EH (cell line): ENCODE data around the gene AOAH.

Experiments used
- DNase-seq: peaks from one replicate; pipeline ENCODE4 v3.0.0-alpha.2; 2015; ENCODE audit warnings: low read depth

AOAH gene

GRCh38 chr7:36547416-36547815 lies 176.9 kb downstream of the AOAH start:
- no peak for DNase-seq

DNA sequence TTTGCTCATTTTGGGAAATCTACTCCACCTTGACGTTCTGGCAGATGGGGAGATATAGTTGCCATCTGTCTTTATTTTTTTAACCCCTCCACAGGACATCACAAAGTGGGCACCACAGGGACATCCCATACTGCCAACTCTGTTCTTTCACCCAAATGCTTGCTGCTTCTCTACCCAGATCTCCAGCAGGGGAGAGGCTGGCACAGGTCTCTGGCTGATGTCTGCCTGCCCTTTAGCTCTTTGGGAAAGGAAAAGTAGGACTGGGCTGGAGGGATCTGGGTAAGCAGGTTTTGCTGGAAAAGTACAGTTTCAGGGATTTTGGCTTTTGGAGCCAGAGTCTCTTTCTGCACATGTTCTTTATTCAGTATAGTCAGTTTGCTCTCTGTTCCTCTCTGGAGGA lies 178.0 kb downstream of the AOAH start:
- DNase-seq: no peak

DNA sequence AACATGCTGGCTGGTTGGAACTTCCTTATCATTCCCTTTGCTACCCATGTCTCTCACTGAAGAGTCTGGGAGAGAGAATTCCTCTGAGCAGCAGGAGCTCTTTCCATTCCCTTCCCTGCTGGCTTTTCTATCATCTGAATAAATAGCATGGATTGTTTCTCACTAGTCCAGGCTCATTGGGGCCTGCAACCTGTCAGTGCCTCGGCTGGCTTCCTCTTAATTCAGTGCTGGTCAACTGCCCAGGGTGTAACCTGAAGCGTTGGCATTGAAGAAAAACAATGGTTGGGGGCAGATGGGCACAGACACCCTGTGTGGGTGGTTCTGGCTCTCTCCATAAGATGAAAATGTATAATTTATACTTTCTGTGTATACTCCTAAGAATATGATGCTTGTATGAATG lies 179.0 kb downstream of the AOAH start:
- DNase-seq: no peak

- no peak for DNase-seq
Measured at GRCh38 chr7:36538126-36538525, 186.2 kb downstream of the AOAH start.

DNA sequence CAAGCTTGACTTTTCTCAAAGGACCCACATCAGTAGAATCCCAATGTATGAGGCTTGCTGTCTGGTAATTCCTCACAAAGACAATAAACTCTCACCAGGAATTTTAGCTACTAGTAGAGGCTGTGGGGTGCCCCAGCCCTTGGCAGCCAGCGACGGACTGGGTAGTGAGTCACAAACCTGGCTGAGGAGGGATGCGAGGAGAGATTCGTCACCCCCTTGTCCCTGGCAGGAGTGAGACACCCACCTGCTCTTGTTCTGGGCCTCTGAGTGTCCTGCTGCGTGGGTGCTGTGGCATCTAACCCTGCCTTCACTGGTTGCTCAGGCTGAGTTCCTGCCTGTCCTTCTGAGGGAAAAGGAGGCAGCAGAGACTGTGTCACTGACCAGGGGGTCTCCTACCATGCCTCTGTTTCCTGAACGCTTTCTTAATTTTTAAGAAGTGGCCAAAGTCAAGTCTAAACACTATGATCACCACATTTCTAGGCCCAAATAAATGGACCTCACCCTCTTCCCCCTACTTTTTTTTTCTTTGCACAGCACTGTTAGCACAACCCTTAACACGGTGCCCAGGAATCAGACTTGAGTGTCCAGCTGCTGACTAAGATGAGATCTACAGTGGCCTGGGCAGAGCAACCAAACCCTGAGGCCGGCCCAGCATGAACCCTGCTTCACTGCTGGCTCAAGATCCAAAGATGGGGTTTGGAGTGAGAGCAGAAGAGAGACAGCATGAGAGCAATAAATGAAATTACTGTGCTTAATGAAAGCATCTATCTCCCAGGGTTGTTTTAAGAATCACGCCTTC lies 188.2 kb downstream of the AOAH start:
- no peak for DNase-seq

GRCh38 chr7:36533717-36534116 lies 190.6 kb downstream of the AOAH start:
- no peak for DNase-seq

DNA sequence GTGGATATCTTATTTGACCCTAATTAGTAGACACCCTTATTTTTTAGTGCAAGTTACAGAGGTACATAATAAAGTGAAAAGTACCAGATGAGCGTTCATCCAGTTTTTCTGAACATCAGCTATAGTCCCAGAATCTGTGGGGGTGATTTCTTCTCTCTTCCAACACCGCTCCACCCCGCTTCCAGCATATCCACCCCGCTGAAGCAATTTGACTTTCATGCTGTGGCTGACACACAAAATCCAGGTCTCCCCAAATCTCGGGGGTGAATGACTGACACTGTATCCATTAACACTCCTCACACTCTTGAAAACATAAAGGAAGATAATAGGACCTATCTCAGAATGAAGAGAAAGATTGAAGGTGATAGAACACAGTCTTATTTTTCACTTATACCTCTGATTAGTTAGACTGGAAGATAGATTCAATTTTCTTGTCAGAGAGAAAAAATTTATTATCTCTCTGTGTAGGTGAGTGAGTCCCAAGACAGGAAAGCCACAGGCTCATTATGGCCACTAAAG lies 191.3 kb downstream of the AOAH start:
- DNase-seq: no peak

- no peak for DNase-seq
Measured at GRCh38 chr7:36531951-36532350, 192.3 kb downstream of the AOAH start.

DNA sequence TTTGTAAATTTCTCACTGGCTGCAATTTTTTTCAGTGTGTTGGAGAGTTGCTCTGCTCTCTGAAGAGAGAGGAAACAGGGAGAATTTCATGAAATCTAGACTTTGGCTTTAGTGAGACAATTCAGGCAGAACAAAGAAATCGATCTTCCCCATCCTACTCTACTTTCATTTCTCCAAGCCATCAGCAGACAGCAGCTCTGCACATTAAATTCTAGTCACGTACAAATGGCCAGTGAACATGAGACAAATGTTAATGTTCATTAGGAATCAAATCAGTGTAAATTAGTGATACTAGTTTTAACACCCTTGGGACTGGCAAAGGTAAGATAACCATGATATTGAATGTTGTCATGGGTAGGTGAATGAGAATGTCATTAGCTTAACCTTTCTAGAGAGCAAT lies 193.8 kb downstream of the AOAH start:
- DNase-seq: no peak

DNA sequence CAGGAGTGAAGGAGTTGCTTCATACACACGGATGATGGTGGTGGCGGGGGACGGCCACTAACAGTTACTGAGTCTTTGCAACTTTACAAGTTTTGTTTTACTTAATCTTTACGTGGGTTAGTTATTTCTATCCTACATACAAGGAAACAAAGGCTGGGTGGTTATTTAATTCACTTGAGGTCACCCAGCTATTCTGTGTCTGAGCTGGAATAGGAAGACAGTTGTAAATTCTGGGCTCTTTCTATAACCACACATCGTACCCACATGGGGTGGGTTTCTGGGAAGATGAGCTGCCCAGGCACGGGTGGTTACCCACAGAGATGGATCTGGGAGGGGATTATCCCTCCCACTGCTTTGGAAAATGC lies 196.8 kb downstream of the AOAH start:
- no peak for DNase-seq

GRCh38 chr7:36526863-36527548 lies 197.3 kb downstream of the AOAH start:
- peak; percentile 71 for DNase-seq

- DNase-seq: no peak
Measured at GRCh38 chr7:36523371-36524101, 200.8 kb downstream of the AOAH start.

DNA sequence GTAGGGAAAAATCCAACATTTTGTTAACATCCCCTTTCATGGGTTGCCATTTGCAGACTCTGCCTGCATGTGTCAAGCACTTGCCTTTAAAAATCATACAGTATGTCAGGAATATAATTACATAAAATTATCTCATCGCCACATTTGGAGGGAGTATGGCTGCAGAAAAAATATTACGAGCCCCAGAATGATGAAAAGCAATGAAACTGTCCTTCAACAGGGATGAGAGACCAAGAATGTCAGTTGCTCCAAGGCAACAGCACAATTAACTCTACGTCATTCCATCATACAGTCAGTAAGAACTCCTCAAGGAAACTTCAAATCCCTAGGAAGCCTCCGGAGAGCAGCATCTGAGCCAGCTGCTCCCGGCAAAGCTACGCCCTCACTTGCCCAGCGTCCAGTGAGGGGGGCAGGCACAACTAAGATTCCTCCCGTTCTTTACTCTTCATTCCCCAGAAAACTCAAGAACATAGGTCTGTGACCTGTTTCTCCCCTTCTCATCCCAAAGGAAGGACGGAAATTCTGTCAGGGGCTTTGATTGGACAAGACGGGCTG lies 201.8 kb downstream of the AOAH start:
- no peak for DNase-seq

DNA sequence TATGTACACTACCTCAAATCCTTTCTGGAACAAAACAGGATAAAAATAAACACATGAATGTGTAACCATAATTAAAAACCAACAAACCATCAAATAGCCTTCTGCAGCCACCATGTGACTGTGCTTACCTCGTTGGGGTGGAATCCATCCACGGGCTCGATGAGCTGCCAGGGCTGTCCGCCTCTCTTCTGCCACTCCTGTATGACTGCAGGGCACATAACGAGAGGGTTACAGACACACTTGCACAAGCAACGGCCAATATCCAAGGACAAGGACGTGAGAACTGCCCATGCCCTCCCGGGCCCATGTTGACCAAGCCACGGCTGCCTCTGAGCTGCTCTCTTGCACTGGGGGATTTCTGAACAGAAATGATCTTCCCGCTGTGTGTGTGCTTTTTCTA lies 202.4 kb downstream of the AOAH start:
- DNase-seq: no peak

- no peak for DNase-seq
Measured at GRCh38 chr7:36521133-36521532, 203.2 kb downstream of the AOAH start.

- DNase-seq: no peak
Measured at GRCh38 chr7:36515847-36516246, 208.4 kb downstream of the AOAH start.

- no peak for DNase-seq
Measured at GRCh38 chr7:36514289-36515243, 209.7 kb downstream of the AOAH start.

DNA sequence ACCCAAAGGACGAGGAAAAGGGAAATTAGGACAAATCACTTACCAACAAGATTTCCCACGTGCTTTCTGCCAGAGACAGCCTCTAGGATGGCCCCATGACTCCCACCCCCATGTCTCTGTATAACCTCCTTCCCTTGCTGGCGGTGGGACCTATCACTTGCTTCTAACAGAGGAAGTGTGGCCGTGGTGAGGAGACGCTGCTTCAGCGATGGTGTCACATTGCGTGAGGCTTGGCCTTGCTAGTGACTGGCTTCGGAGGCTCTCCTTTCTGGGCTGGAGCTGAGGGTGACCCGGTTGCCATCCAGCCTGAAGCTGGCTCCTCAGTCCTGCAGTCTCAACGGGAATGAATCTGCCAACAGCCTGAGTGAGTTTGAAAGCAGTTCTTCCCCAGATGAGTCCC lies 210.9 kb downstream of the AOAH start:
- no peak for DNase-seq

GRCh38 chr7:36512616-36513015 lies 211.7 kb downstream of the AOAH start:
- no peak for DNase-seq

DNA sequence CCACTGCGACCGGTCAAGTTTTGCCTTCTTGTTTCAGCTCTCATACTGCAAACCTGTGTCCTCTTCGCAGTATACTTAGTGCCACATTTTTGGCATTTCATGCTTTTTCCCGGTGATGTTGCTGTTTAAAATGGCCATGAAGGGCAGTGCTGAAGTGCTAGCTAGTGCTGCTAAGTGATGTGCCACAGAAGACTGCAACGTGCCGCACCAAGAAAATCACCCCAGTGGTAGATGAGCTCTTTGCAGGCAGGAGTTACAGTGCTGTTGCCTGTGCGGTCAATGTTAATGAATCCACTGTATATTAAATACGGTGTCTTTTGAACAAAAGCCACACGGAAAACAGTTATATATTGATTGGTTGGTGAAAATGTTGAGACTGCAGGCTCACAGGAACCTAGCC lies 214.3 kb downstream of the AOAH start:
- DNase-seq: no peak
